ENCODE results near the gene MAGEA11. TPM values are rescaled to one million over a fixed set of nuclear protein-coding genes. Genes with fewer than 3 reads are reported as not detected.
"Not testable (repeated sequence)": the region's sequence is repeated elsewhere in the genome, so short reads cannot be mapped to it uniquely, and the experiment has no call there.

MAGEA11 gene
- total and polyA plus RNA-seq, 2 of the 13 experiments (the other 11 are each of a cell fraction or from before 2014, with no cell fraction given): not detected

DNA sequence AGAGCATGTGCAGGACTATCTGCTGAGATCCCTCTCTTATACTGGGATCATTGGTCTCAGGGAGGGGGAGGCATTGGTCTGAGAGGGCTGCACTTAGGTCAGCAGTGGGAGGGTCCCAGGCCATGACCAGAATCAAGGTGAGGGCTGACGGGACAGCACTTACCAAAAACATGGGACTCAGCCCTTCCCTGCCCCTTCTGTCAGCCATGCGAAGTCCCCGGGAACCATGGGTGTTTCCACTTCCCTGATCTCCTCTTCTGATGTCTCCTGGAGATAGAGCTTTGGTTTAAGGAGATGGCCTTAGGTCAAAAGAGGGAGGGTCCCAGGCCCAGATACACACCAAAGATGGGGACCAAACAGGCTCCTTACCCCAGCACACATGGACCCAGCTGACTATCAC is 49.1 kb downstream of the MAGEA11 start:
- no peaks in the 10 kb centered on the region for H3K4me1 ChIP-seq (ENCODE audit: insufficient read depth, low read length)
- no peak overlapping the region for H3K9ac ChIP-seq (ENCODE audit: insufficient read depth, low read depth, low read length)
- FAIRE-seq (no peak), ATAC-seq (no peak), DNase-seq (ENCODE audit: low spot score) (no peak)
- TF ChIP-seq ARNTL (CRISPR knock-in tag; IDR thresholded peaks at IDR 0.05): no peak
- TF ChIP-seq GTF2F1 (IDR thresholded peaks at IDR 0.05; ENCODE audit: low read length): no peak
- TF ChIP-seq ZNF720 (CRISPR knock-in tag; IDR thresholded peaks at IDR 0.05): no peak
- TF ChIP-seq, protein P1, sequence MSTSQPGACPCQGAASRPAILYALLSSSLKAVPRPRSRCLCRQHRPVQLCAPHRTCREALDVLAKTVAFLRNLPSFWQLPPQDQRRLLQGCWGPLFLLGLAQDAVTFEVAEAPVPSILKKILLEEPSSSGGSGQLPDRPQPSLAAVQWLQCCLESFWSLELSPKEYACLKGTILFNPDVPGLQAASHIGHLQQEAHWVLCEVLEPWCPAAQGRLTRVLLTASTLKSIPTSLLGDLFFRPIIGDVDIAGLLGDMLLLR (CRISPR knock-in tag; IDR thresholded peaks at IDR 0.05): no peak
- TF ChIP-seq, protein P2, sequence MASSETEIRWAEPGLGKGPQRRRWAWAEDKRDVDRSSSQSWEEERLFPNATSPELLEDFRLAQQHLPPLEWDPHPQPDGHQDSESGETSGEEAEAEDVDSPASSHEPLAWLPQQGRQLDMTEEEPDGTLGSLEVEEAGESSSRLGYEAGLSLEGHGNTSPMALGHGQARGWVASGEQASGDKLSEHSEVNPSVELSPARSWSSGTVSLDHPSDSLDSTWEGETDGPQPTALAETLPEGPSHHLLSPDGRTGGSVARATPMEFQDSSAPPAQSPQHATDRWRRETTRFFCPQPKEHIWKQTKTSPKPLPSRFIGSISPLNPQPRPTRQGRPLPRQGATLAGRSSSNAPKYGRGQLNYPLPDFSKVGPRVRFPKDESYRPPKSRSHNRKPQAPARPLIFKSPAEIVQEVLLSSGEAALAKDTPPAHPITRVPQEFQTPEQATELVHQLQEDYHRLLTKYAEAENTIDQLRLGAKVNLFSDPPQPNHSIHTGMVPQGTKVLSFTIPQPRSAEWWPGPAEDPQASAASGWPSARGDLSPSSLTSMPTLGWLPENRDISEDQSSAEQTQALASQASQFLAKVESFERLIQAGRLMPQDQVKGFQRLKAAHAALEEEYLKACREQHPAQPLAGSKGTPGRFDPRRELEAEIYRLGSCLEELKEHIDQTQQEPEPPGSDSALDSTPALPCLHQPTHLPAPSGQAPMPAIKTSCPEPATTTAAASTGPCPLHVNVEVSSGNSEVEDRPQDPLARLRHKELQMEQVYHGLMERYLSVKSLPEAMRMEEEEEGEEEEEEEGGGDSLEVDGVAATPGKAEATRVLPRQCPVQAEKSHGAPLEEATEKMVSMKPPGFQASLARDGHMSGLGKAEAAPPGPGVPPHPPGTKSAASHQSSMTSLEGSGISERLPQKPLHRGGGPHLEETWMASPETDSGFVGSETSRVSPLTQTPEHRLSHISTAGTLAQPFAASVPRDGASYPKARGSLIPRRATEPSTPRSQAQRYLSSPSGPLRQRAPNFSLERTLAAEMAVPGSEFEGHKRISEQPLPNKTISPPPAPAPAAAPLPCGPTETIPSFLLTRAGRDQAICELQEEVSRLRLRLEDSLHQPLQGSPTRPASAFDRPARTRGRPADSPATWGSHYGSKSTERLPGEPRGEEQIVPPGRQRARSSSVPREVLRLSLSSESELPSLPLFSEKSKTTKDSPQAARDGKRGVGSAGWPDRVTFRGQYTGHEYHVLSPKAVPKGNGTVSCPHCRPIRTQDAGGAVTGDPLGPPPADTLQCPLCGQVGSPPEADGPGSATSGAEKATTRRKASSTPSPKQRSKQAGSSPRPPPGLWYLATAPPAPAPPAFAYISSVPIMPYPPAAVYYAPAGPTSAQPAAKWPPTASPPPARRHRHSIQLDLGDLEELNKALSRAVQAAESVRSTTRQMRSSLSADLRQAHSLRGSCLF (CRISPR knock-in tag; IDR thresholded peaks at IDR 0.05; ENCODE audit: borderline replicate concordance): no peak
- no peaks in the 10 kb centered on the region for H3K36me3 ChIP-seq (replicated peaks in 1 of 2; ENCODE audit: control insufficient read depth in 1 of 2, insufficient read depth in 2 of 2, low read length in 2 of 2)
- BruUV-seq (replicated peaks): no TSS peak
- intact Hi-C loops (cut with micrococcal nuclease; ENCODE audit: unreplicated experiment) (no loop called here), in situ Hi-C loops (cut with HindIII; ENCODE audit: extremely low pct_ligation_motif_present, low pct_unique_long_range_greater_than_20kb) (no loop called here)
- H3K27ac ChIP-seq (ENCODE audit: extremely low read length, insufficient read depth, low read length): no peak overlapping the region
- no peaks in the 10 kb centered on the region for H3K27me3 ChIP-seq (ENCODE audit: control insufficient read depth in 1 of 2, insufficient read depth in 2 of 2, low read length in 2 of 2)
- no peaks in the 10 kb centered on the region for H4K20me1 ChIP-seq (ENCODE audit: insufficient read depth, low read length)
- H3K9me3 ChIP-seq (ENCODE audit: low read length): no peaks in the 10 kb centered on the region
- ChIA-PET POLR2A (no interaction called here), CTCF (ENCODE audit: low intra/inter-chr PET ratio, low total read pairs) (no interaction called here)
- no peak overlapping the region for H2AFZ ChIP-seq (ENCODE audit: low read length)
- WGBS (ENCODE audit: low lambda C conversion rate): no CpG with 5 or more reads among the region's 3 CpGs
- H3K4me2 ChIP-seq (ENCODE audit: low read depth, low read length): no peak overlapping the region
- H3K4me3 ChIP-seq (replicated peaks in 1 of 3; ENCODE audit: insufficient read depth in 1 of 3, low read depth in 2 of 3, low read length in 3 of 3): no peak overlapping the region
- no peaks in the 10 kb centered on the region for H3K79me2 ChIP-seq (ENCODE audit: insufficient read depth, low read length)

DNA sequence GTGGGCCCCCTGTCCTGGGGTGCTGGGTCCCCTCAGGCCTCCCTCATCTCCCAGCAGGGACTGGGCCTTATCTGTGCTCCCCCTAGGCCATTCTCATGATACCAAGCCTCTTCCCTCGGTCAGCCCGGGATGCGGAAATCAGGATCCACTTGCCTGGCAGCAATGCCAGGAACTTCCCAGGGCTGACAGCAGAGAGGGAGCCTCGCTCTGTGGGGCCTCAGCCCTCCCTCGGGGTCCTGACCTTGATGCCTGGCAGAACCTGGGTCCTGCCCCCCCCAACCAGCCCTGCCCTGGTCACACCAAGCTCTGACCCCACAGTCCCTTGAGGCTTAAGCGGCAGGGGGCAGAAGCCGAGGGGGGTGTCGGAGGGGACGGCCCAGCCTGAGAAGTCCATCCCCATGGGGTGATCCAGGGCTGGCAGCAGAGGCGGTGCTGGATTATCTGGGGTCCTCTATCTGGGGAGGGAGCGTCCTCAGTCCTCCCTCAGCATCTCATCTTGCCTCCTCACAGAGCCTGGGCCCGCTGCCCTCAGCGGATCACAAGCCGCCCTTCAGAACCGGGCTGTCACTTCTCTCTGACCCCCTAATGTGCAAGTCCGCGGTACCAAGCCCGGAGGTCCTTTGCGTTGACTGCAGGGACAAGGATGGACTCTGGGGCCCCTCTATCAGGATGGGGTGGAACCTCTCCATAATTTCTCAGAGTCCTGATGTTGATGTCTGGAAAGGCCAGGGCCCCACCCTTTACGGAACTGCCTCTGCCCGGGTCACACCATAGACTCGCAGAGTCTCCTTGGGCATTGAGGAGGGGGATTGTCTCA is 50.2 kb downstream of the MAGEA11 start:
- BruUV-seq (replicated peaks); intact Hi-C loops (cut with micrococcal nuclease; ENCODE audit: unreplicated experiment); ATAC-seq; H3K4me3 ChIP-seq (replicated peaks in 1 of 3; ENCODE audit: insufficient read depth in 1 of 3, low read depth in 2 of 3, low read length in 3 of 3); H3K27me3 ChIP-seq (ENCODE audit: control insufficient read depth in 1 of 2, insufficient read depth in 2 of 2, low read length in 2 of 2); H2AFZ ChIP-seq (ENCODE audit: low read length); in situ Hi-C loops (cut with HindIII; ENCODE audit: extremely low pct_ligation_motif_present, low pct_unique_long_range_greater_than_20kb); DNase-seq (ENCODE audit: low spot score); H3K4me1 ChIP-seq (ENCODE audit: insufficient read depth, low read length); CTCF ChIA-PET (ENCODE audit: low intra/inter-chr PET ratio, low total read pairs); FAIRE-seq; H3K36me3 ChIP-seq (replicated peaks in 1 of 2; ENCODE audit: control insufficient read depth in 1 of 2, insufficient read depth in 2 of 2, low read length in 2 of 2); H3K4me2 ChIP-seq (ENCODE audit: low read depth, low read length); H3K9me3 ChIP-seq (ENCODE audit: low read length); H3K27ac ChIP-seq (ENCODE audit: extremely low read length, insufficient read depth, low read length); POLR2A ChIA-PET; H3K9ac ChIP-seq (ENCODE audit: insufficient read depth, low read depth, low read length); H3K79me2 ChIP-seq (ENCODE audit: insufficient read depth, low read length); H4K20me1 ChIP-seq (ENCODE audit: insufficient read depth, low read length): not testable (repeated sequence)
- WGBS (ENCODE audit: low lambda C conversion rate): no CpG with 5 or more reads among the region's 22 CpGs

Measured in HepG2 (cell line).